ENCODE results near the gene GFER.

The GFER gene

DNA sequence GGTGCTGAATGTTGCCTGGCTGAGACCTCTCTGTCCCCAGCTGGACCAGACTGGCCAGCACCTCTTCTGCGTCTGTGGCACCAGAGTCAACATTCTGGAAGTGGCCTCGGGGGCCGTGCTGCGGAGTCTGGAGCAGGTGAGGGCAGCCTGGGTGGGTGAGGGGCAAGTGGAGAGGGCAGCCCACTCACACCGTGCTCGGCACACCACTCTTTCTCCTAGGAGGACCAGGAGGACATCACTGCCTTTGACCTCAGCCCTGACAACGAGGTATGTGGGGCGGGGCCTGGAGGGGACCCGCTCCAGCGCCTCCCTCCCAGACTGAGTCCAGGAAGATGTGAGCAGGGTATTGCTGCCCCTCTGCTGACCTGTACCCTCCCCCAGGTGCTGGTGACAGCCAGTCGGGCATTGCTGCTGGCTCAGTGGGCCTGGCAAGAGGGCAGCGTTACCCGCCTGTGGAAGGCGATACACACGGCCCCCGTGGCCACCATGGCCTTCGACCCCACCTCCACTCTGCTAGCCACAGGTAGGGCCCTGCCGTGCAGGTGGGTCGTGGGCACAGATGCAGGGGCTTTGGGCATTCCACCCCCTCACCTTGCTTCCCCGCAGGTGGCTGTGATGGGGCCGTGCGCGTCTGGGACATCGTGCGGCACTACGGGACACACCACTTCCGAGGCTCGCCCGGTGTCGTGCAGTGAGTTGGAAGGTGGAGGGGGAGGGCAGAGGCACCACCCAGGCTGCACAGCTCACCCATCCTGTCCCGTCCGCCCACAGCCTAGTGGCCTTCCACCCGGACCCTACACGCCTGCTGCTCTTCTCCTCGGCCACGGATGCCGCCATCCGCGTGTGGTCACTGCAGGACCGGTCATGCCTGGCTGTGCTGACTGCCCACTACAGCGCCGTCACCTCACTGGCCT, 9.6 kb upstream of the GFER start:
- no peak for DNase-seq

DNA sequence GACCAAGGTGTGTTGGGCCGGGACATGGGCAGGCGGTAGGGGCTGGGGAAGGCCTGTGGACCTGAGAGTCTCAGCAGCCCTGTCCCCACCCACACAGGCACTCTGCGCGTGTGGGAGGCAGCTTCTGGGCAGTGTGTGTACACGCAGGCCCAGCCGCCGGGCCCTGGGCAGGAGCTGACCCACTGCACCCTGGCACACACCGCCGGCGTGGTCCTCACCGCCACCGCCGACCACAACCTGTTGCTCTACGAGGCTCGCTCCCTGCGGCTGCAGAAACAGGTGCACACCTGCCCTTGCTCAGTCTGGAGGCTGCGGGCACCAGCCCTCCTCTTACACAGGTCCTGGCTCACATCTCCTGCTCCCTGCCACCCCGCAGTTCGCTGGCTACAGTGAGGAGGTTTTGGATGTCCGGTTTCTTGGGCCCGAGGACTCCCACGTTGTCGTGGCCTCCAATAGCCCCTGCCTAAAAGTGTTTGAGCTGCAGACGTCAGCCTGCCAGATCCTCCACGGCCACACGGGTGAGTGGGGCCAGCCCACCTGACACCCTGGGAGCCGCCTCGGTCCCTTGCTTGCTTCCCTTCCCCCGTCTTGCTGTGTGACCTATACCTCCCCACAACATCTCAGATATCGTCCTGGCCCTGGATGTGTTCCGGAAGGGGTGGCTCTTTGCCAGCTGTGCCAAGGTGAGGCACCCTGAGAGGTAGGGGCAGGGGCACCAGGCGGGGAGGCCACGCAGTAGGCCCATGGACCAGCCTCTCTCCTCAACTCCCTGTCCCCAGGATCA, 8.4 kb upstream of the GFER start:
- no peak for DNase-seq

DNA sequence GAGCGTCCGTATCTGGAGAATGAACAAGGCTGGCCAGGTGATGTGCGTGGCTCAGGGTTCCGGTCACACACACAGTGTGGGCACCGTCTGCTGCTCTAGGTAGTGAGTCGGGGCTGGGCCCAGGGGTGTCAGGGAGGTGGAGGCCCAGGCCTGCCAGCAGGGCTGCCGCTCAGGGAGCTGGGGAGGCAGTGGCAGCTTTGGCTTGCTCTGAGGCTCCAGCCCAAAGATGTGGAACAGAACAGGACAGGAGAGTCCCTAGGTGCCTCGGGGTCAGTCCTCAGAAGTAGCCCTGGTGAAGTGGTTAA, 7.8 kb upstream of the GFER start:
- DNase-seq = no peak

DNA sequence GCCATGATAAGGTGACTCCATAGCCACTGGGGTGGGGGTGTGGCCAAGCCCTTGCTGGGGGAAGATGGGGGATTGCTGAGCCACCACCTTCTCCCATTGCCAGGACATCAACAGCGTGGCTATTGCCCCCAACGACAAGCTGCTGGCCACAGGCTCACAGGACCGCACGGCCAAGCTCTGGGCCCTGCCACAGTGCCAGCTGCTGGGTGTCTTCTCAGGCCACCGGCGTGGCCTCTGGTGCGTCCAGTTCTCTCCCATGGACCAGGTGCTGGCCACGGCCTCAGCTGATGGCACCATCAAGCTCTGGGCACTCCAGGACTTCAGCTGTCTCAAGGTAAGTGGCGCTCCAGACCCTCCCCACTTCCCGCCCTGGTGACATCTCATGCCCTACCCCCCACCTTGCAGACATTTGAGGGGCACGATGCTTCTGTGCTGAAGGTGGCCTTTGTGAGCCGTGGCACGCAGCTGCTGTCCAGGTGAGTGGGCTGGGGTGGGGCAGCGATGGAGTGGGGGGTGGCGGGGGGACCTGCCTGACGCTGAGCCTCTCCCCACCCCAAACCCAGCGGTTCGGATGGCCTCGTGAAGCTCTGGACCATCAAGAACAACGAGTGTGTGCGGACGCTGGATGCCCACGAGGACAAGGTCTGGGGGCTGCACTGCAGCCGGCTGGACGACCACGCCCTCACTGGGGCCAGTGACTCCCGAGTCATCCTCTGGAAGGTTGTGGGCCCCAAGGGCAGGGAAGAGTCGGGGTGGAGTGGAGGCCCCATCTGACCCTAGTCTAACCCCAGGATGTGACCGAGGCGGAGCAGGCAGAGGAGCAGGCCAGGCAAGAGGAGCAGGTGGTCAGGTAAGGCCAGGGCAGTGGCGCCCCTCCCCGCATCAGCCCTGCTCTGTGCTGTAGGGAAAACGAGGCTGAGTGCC, 6.8 kb upstream of the GFER start:
- DNase-seq = no peak

DNA sequence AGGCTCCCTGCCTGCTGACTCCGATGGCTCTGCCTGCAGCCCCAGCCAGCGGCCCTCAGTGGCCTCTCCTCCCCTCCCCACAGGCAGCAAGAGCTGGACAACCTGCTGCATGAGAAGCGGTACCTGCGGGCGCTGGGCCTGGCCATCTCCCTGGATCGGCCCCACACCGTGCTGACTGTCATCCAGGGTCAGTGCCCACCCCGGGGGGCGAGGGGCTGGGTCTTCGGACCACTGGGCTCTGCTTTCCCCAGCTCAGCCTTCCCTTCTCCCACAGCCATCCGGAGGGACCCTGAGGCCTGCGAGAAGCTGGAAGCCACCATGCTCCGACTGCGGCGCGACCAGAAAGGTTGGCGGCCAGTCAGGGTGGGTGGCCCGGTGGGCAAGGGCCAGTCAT, 6.1 kb upstream of the GFER start:
- DNase-seq = no peak

DNA sequence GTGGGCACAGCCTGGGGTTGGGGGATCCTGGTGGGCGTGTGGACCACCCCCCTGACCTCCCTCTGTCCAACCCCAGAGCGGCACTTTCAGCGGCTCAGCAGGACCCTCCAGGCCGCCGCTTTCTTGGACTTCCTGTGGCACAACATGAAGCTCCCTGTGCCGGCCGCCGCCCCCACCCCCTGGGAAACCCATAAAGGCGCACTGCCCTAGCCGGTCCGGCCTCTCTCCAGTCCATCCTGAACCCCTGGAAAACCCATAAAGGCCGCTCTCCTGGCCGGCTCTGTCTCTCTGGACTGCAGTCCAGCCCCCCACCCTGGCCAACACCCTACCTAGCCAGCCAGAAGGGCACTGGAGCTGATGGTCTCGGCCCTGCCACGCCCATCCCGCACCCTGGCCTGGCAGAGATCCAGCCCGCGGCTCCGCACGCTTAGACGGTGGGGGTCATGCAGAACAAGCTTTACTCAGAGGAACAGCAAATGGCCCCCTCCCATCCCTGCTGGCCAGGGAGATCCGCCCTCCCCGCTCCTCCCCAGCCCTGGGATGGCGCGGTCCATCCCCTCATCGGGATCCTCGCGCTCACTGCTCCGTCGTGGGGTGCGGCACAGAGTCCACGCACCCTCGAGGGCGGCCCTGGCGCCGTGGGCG, 5.4 kb upstream of the GFER start:
- DNase-seq = no peak

DNA sequence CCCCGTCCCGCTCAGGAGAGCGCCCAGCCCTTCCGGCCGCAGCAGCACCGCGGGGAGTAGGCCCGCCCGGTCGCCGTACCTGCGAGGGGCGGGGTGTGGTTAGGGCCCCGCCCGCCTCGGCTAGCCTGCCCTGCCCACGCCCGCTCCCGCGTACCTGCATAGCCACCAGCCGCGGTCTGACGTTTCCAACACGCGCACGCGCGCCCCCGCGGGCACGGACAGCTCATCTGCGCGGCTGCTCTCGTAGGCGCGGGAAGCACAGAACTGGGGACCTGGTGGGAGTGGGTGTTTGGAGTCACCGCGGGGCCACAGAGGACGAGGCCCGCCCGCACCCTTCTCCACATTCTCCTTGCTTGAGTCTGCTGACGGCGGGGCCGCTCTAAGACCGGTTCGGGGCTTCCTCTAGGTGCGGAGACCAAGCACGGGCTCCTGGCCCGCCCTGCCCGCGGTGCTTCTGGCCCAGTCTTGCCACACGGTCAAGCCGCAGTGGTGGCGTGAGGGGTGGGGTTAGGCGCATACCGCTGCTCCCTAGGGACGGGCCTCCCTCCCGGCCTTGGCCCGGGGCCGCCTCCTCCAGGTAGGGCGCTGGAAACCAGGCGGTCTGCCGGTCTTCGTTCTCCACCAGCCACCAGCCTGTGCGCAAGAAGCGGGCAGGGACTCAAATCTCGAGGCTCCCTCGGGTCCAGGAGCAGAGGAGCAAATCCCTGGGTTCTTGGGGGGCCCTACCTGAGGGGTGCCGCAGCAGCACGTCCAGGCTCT, 4.5 kb upstream of the GFER start:
- no peak for DNase-seq

DNA sequence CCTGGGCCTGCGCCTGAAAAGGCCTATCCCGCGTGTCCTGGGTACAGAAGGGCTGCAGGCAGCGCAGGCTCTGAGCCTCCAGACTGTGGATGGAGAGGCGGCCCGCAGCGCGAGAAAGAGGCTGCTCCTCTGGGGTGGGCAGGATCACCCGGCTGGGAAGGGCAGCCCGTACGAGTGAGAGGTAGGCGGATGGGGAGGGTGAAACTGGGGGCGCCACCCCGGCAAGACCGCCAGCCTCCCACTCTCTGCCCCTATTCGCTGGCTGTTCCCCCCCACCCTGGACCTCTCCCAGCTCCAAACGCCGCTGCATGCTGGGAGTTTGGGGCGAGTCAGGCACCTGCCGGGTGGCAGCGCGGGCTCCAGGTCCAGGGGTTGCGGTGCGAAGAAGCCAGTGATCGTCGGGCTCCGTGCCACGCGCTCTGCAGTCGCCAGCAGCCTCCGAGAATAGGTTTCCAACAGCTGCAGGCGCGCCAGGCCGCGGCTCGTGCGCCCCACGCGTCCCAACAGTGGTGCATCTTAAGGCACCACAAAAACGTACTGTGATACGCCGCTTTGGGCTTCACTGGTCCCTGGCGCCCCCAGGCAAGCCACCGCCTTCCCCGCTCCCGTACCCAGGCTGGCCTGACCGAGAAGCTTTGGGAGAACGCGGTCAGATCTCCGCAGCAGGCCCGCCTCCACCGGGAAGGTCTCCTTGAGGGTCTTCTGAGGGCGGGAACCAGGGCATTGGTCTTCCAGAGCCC, 3.8 kb upstream of the GFER start:
- peak in 2 of 56 donors; percentile 7 to 14 for DNase-seq

DNA sequence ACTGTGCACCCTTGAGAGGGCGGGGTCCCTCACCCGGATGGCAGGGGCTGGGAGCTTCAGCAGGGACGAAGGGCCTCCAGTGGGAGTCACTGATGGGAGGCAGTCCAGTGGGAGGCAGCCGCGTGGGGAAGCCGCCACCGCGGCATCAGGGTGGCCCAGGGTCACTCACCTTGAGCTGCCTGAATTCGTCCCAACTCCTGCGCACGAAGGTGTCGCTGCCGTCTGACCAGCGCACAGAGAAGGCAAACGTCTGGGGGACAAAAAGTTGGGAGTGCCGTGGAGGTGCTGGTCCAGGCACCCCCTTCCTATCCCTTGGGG, 3.3 kb upstream of the GFER start:
- DNase-seq = no peak

DNA sequence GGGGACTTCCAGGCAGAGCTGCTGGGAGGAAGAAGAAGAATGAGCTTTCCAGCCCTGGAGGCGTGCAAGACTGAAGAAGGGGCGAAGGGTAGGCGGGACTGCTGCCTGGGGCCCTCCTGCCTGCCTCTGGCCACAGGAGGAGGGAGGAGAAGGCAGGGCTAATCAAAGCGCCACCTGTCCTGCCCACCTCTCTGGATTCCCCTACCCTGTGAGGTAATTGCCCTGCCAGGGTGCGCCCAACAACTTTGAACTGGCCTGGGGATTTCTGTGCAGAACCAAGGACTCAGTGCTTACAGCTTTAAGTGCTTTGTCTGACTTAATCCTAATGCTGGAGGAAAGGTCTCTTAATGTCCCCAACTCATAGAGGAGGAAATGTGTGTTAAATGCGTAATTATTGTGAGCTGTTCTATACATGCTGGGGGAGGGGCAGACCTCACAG, 2.6 kb upstream of the GFER start, which contains the start of gene NOXO1:
TSS of gene NOXO1 (minus strand) at position 72 of the 439 bp plus-strand sequence. CDS start 290 bp downstream, outside the sequence.
- no peak for DNase-seq

DNA sequence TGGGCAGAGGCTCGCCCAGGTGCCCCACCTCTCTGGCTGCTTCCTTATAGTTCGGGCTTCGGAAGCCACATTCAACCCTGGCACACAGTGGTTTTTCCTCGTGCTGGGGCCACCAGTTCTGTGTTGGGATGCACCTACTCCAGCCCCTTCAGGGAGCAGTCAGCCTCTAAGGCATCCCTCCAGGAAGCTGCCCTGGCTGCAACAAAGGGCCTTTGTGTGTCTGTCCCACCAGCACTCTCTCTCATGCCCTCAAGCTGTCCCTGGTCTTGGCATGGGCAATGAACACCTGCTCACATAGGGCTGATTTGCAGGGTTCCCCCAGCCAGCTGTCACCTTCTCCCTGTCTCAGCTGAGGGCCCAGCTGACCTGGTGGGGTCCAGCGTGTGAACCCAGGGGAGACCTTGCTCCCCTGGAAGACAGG, 2.0 kb upstream of the GFER start:
- DNase-seq = peak in 20 of 56 donors; percentile 11 to 57 (median 34)

DNA sequence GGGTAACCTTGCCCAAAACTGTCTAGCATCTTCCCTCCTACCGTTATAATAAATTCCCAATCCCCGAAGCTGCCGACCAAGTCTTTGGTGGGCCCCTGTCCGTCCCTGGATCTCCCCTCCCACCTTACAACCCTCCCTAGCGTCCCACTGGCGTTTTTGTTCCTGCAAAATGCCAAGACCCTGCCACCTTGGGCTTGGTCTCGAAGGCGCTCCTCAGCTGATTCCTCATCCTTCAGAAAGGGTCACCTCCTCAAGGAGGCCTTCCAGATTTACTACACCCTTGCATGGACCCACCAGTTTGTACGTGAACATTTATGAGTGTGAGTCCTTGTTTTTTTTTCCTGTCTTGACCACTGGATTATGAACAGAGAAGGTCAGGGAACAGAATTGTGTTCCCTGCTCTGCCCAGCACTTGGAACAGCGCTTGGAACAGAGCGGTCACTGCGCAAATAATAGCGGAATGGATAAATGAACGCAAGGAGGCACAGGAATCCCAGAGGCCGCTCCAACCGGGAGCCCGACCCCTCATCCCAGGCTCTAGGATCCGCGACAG, 926 bp upstream of the GFER start:
- no peak for DNase-seq

DNA sequence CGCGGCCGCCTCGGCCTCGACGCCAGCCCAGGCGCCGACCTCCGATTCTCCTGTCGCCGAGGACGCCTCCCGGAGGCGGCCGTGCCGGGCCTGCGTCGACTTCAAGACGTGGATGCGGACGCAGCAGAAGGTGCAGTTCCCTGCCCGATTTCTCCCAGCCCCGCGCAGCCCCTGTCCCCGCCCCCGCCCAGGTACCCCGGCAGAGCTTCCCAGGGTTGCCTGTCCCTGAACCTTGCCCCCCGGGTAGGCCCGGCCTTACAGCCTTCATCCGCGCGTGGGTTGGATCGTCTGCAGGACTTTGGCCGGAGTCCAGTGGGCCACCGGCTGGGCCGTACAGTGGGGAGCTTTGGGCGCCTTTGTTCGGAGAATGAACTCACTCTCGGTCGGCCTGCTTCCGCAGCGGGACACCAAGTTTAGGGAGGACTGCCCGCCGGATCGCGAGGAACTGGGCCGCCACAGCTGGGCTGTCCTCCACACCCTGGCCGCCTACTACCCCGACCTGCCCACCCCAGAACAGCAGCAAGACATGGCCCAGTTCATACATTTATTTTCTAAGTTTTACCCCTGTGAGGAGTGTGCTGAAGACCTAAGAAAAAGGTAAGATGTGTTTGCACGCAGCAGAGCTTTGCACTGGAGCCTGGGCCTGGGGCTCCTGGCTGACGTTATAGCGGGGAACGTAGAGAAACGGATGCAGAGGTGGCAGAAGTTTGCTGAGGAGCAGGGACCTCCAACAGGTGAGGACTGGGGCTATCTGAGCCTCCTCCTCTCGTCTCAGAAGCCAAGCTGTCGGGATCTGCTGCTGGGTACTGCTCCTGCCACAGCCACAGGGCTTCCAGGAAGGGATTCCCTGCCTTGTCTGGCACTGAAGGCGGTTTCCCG, 593 bp downstream of the GFER start:
- DNase-seq = peak in 4 of 56 donors; percentile 34 to 54 (median 40)

DNA sequence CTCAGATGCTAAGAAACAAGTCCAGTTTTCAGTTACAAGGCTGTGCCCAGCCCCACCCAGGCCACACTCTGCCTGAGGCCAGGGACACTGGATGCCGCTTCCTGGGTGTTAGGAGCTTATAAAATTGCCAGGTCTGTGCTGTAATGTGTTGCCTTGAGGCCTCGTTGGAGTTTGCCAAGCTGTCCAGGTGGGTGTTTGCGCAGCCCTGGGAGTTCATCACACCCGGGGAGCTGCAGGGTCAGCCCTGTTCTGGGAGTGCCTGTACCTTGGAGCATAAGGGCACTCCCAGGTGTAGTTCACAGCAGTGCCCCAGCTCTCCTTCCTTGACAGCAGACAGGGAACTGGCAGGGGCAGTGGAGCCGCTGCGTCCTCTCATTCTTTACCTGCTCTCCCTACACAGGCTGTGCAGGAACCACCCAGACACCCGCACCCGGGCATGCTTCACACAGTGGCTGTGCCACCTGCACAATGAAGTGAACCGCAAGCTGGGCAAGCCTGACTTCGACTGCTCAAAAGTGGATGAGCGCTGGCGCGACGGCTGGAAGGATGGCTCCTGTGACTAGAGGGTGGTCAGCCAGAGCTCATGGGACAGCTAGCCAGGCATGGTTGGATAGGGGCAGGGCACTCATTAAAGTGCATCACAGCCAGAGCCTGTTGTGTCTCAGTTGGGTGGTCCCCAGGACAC, 1.6 kb downstream of the GFER start:
- DNase-seq = no peak

DNA sequence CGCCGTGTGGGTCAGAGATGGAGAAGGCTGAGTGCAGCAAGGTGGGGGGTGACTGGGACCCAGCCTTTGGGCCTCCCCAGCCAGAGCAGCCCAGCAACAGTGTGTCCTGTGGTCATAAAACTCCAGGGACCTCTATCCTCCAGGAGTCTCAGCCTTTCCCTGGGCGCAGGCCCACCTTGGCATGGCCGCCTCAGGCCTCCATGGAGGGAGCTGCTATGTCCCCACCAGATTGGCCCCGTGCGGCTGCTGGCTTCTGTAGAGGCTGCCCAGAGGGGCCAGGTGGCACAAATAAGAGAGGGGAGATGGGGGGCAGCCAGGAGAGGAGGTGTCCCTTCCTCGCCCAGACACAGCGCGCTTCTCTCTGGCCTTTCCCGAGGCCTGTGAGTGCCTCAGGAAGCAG, 3.2 kb downstream of the GFER start:
- no peak for DNase-seq

DNA sequence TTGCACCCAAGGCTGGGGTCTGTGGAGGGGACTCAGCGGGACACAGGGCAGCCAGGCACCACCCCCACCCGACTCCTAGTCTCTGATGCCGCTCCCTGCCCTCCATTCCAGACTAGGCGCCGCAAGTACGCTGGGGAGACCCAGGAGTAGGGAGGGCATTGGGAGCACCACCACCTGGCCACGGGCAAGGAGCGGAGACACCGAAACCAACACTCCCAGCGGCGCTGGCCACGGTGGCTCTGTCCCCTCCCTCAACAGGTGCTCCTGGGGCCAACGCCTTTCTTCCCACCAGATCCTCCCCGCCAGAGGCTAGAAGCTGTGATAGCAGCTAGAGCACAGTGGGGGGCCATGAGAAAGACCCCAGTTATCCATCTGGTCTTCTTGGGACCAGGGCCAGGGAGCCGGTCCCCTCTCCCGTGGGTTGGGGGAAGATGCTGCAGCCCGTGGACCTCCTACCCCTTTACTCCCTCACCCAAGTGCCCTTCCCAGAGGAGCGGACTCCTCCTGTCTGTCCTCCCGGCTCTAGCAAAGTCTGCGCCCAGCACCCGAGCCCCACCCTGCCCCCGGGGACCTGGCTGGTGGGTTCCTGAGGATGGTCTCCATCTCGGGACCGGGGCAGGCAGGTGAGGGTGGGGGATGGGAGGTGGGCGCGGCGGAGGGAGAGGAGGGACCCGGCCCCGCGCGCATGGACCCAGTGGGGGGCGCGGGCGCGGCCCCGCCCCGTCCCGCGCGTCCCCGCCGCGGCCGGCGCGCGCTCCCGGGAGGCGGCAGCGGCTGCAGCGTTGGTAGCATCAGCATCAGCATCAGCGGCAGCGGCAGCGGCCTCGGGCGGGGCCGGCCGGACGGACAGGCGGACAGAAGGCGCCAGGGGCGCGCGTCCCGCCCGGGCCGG, 5.5 kb downstream of the GFER start, which contains the start of gene SYNGR3:
TSS of gene SYNGR3 (plus strand) at position 762 of the 892 bp plus-strand sequence. CDS start 133 bp downstream, outside the sequence.
- peak in 1 of 56 donors; percentile 12 for DNase-seq

DNA sequence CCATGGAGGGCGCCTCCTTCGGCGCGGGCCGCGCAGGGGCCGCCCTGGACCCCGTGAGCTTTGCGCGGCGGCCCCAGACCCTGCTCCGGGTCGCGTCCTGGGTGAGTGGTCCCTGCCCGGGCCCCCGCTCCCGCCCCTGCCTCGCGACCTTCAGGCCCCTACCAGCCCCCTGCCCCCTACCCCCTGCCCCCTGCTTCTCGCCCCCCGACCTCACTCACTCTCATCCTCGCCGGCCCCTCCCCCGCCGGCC, 6.0 kb downstream of the GFER start:
- DNase-seq = no peak

Measured in amygdala (tissue), 56 donors.